MM.1S (cell line): ENCODE results near the gene ZC3H12C.

ENCODE experiments used
- DNase-seq: peaks from one replicate; pipeline ENCODE4 v3.0.0-alpha.2; 2015
- H2AFZ ChIP-seq: fragments of 300-600 bp; sonication (generic); 2 replicates; pipeline ENCODE4 v1.6.0; 2016; ENCODE audit warnings: antibody characterized with exemption, low read length
- H3F3A ChIP-seq: fragments of 300-600 bp; sonication (generic); 2 replicates; pipeline ENCODE4 v1.6.1; 2016; ENCODE audit warnings: mild to moderate bottlenecking, antibody characterized with exemption, low read length, moderate library complexity, mixed read lengths; ENCODE audit not compliant: insufficient read depth
- H3K27ac ChIP-seq: fragments of 300-600 bp; sonication (generic); 2 replicates; pipeline ENCODE4 v1.5.1; 2016; ENCODE audit warnings: mild to moderate bottlenecking, low read length
- H3K27me3 ChIP-seq: fragments of 300-600 bp; sonication (generic); replicated peaks from 2 replicates; pipeline ENCODE4 v1.6.0; 2016; ENCODE audit warnings: low read length; ENCODE audit not compliant: insufficient read depth
- H3K36me3 ChIP-seq: fragments of 300-600 bp; sonication (generic); replicated peaks from 2 replicates; pipeline ENCODE4 v1.6.1; 2016; ENCODE audit warnings: mild to moderate bottlenecking, low read length, mixed read lengths; ENCODE audit not compliant: insufficient read depth
- H3K4me1 ChIP-seq: fragments of 300-600 bp; sonication (generic); 2 replicates; pipeline ENCODE4 v1.6.1; 2016; ENCODE audit warnings: low read length, mixed read lengths
- H3K4me2 ChIP-seq: fragments of 300-600 bp; sonication (generic); 2 replicates; pipeline ENCODE4 v1.6.0; 2016; ENCODE audit warnings: low read depth, low read length
- H3K4me3 ChIP-seq: fragments of 300-600 bp; sonication (generic); 2 replicates; pipeline ENCODE4 v1.5.1; 2016; ENCODE audit warnings: low read length, mixed read lengths
- H3K79me2 ChIP-seq: fragments of 300-600 bp; sonication (generic); 2 replicates; pipeline ENCODE4 v1.6.1; 2016; ENCODE audit warnings: mixed run types, low read length, mixed read lengths
- H3K9ac ChIP-seq: fragments of 300-600 bp; sonication (generic); 2 replicates; pipeline ENCODE4 v1.6.1; 2016; ENCODE audit warnings: low read length, mixed read lengths
- H3K9me2 ChIP-seq: fragments of 300-600 bp; sonication (generic); replicated peaks from 2 replicates; pipeline ENCODE4 v1.6.1; 2016; ENCODE audit warnings: mild to moderate bottlenecking, low read length, mixed read lengths; ENCODE audit not compliant: insufficient read depth
- H3K9me3 ChIP-seq: fragments of 300-600 bp; sonication (generic); replicated peaks from 2 replicates; pipeline ENCODE4 v1.6.1; 2016; ENCODE audit warnings: mild to moderate bottlenecking, low read length, mixed read lengths; ENCODE audit not compliant: insufficient read depth
- H4K20me1 ChIP-seq: fragments of 300-600 bp; sonication (generic); 2 replicates; pipeline ENCODE4 v1.6.1; 2016; ENCODE audit warnings: mild to moderate bottlenecking, low read length, moderate library complexity, mixed read lengths; ENCODE audit not compliant: insufficient read depth
- CTCF ChIP-seq: fragments of 300-600 bp; sonication (generic); IDR thresholded peaks from 2 replicates; pipeline ENCODE4 v1.5.1; 2016; ENCODE audit warnings: antibody characterized with exemption, low read length, mixed read lengths
- EZH2 ChIP-seq: fragments of 300-600 bp; sonication (generic); optimal IDR thresholded peaks from 2 replicates; pipeline ENCODE3; 2017; ENCODE audit warnings: low read depth, mild to moderate bottlenecking, antibody characterized with exemption, low read length, mixed read lengths
- EZH2phosphoT487 ChIP-seq: fragments of 300-600 bp; sonication (generic); IDR thresholded peaks from 2 replicates; pipeline ENCODE4 v1.6.1; 2018; ENCODE audit warnings: antibody characterized with exemption, low read length

Gene ZC3H12C

GRCh38 chr11:110199184-110199981 lies 106.2 kb downstream of the ZC3H12C start:
- H3K4me1 ChIP-seq, result no peaks in the 10 kb centered on the region
- no peaks in the 10 kb centered on the region for H3K9me2 ChIP-seq
- no peak overlapping the region for H3K27ac ChIP-seq
- no peaks in the 10 kb centered on the region for H3K27me3 ChIP-seq
- no peak overlapping the region for H3K4me2 ChIP-seq
- no peak overlapping the region for H3K4me3 ChIP-seq
- no peaks in the 10 kb centered on the region for H3K79me2 ChIP-seq
- H3K36me3 ChIP-seq, result no peaks in the 10 kb centered on the region
- no peaks in the 10 kb centered on the region for H4K20me1 ChIP-seq
- H3K9me3 ChIP-seq, result no peaks in the 10 kb centered on the region
- H3F3A ChIP-seq, result no peaks in the 10 kb centered on the region
- TF ChIP-seq CTCF (no peak), EZH2phosphoT487 (no peak), EZH2 (no peak)
- H3K9ac ChIP-seq, result no peak overlapping the region
- no peak for DNase-seq
- H2AFZ ChIP-seq, result no peak overlapping the region

- H3K9me3 ChIP-seq, result no peaks in the 10 kb centered on the region
- no peaks in the 10 kb centered on the region for H3K9me2 ChIP-seq
- H2AFZ ChIP-seq, result no peak overlapping the region
- TF ChIP-seq EZH2phosphoT487 (no peak), EZH2 (no peak), CTCF (no peak)
- H4K20me1 ChIP-seq, result no peaks in the 10 kb centered on the region
- H3K27me3 ChIP-seq, result no peaks in the 10 kb centered on the region
- no peak overlapping the region for H3K4me3 ChIP-seq
- H3K79me2 ChIP-seq, result no peaks in the 10 kb centered on the region
- H3K36me3 ChIP-seq, result no peaks in the 10 kb centered on the region
- no peak for DNase-seq
- no peaks in the 10 kb centered on the region for H3K4me1 ChIP-seq
- no peaks in the 10 kb centered on the region for H3F3A ChIP-seq
- H3K4me2 ChIP-seq, result no peak overlapping the region
- H3K27ac ChIP-seq, result no peak overlapping the region
- H3K9ac ChIP-seq, result no peak overlapping the region
These were observed 107.0 kb downstream of the ZC3H12C start for GRCh38 chr11:110200241-110200640.

- H3K79me2 ChIP-seq, result no peaks in the 10 kb centered on the region
- H3K9me3 ChIP-seq, result no peaks in the 10 kb centered on the region
- no peak for DNase-seq
- no peaks in the 10 kb centered on the region for H4K20me1 ChIP-seq
- no peak overlapping the region for H2AFZ ChIP-seq
- no peaks in the 10 kb centered on the region for H3F3A ChIP-seq
- TF ChIP-seq EZH2 (no peak), EZH2phosphoT487 (no peak), CTCF (no peak)
- H3K36me3 ChIP-seq, result no peaks in the 10 kb centered on the region
- no peak overlapping the region for H3K4me3 ChIP-seq
- H3K27ac ChIP-seq, result no peak overlapping the region
- H3K27me3 ChIP-seq, result no peaks in the 10 kb centered on the region
- no peaks in the 10 kb centered on the region for H3K9me2 ChIP-seq
- no peak overlapping the region for H3K9ac ChIP-seq
- H3K4me1 ChIP-seq, result no peaks in the 10 kb centered on the region
- no peak overlapping the region for H3K4me2 ChIP-seq
These were observed 107.6 kb downstream of the ZC3H12C start for GRCh38 chr11:110200836-110201235.
